ENCODE data around the gene MIEN1. TPM values are rescaled to one million over a fixed set of nuclear protein-coding genes. Genes with fewer than 3 reads are reported as not detected.

MIEN1 gene
- total RNA-seq, 1 donor from 2014 or later, result 38.9 TPM

- H3K9me3 Mint-ChIP-seq (ENCODE audit: unreplicated experiment), result peaks cover 15% of the 10 kb centered on the region
- H3K36me3 ChIP-seq (ENCODE audit: insufficient read depth, low read length), result no peaks in the 10 kb centered on the region
- H3K27ac ChIP-seq (ENCODE audit: low read depth, low read length), result no peak overlapping the region
- no peaks in the 10 kb centered on the region for H3K79me2 ChIP-seq (ENCODE audit: insufficient read depth, low read length)
- peaks cover 35% of the 10 kb centered on the region for H3K4me1 Mint-ChIP-seq (ENCODE audit: low read depth, unreplicated experiment)
- peaks cover 19% of the 10 kb centered on the region for H3K4me1 ChIP-seq (ENCODE audit: insufficient read depth, low read length)
- no peak overlapping the region for H3K27ac Mint-ChIP-seq (ENCODE audit: unreplicated experiment)
- peaks cover 17% of the 10 kb centered on the region for H3K27me3 ChIP-seq (ENCODE audit: insufficient read depth, low read length)
- no peak overlapping the region for H3K4me3 Mint-ChIP-seq (ENCODE audit: unreplicated experiment)
- H3K4me3 ChIP-seq (ENCODE audit: insufficient read depth, low read depth, low read length), result no peak overlapping the region
- DNase-seq (ENCODE audit: low read depth) (no peak), FAIRE-seq (no peak)
- no peak overlapping the region for H3K4me2 ChIP-seq (ENCODE audit: low read length)
- peaks cover 7% of the 10 kb centered on the region for H3K36me3 Mint-ChIP-seq (ENCODE audit: low read depth, unreplicated experiment)
- H3K27me3 Mint-ChIP-seq (ENCODE audit: low read depth, unreplicated experiment), result peaks cover 10% of the 10 kb centered on the region
- H3K9ac ChIP-seq (ENCODE audit: low read length), result no peak overlapping the region
- no peak for TF ChIP-seq CTCF (IDR thresholded peaks at IDR 0.05; ENCODE audit: insufficient read depth, low read depth, low read length)
- TF ChIP-seq EZH2 (IDR thresholded peaks at IDR 0.05; ENCODE audit: insufficient read depth, low read length), result no peak
- H4K20me1 ChIP-seq (ENCODE audit: insufficient read depth, low read length), result no peaks in the 10 kb centered on the region
- H2AFZ ChIP-seq (ENCODE audit: low read depth, low read length), result no peak overlapping the region
- H3K9me3 ChIP-seq (ENCODE audit: insufficient read depth, low read depth, low read length), result no peaks in the 10 kb centered on the region
These were observed 31.6 kb upstream of the MIEN1 start for GRCh38 chr17:39761861-39762496.

DNA sequence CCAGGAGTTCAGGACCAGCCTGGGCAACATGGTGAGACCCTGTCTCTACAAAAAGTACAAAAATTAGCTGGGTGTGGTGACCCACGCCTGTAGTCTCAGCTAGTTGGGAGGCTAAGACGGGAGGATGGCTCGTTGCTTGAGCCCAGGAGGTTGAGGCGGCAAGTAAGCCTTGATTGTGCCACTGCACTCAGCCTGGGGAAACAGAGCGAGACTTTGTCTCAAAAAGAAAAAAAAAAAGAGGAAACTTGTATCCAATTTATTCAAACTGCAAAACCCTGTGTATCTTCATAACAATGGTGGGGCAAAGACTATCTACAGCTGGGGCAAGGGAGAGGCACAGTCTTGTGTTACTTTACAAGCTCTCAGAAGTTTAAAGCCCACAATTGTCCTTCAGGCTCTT lies 28.9 kb upstream of the MIEN1 start:
- DNase-seq (ENCODE audit: low read depth), result no peak
- H3K79me2 ChIP-seq (ENCODE audit: insufficient read depth, low read length), result no peaks in the 10 kb centered on the region
- H3K27ac Mint-ChIP-seq (ENCODE audit: unreplicated experiment), result peak overlapping the region; percentile 93
- peaks cover 19% of the 10 kb centered on the region for H3K4me1 ChIP-seq (ENCODE audit: insufficient read depth, low read length)
- no peak overlapping the region for H3K4me2 ChIP-seq (ENCODE audit: low read length)
- no peak overlapping the region for H3K27ac ChIP-seq (ENCODE audit: low read depth, low read length)
- H2AFZ ChIP-seq (ENCODE audit: low read depth, low read length), result no peak overlapping the region
- H3K36me3 Mint-ChIP-seq (ENCODE audit: low read depth, unreplicated experiment), result no peaks in the 10 kb centered on the region
- H3K9me3 Mint-ChIP-seq (ENCODE audit: unreplicated experiment), result peaks cover 2% of the 10 kb centered on the region
- TF ChIP-seq EZH2 (IDR thresholded peaks at IDR 0.05; ENCODE audit: insufficient read depth, low read length) (no peak), CTCF (IDR thresholded peaks at IDR 0.05; ENCODE audit: insufficient read depth, low read depth, low read length) (no peak)
- no peaks in the 10 kb centered on the region for H3K36me3 ChIP-seq (ENCODE audit: insufficient read depth, low read length)
- no peak overlapping the region for H3K4me3 ChIP-seq (ENCODE audit: insufficient read depth, low read depth, low read length)
- no peak overlapping the region for H3K9ac ChIP-seq (ENCODE audit: low read length)
- H4K20me1 ChIP-seq (ENCODE audit: insufficient read depth, low read length), result no peaks in the 10 kb centered on the region
- no peaks in the 10 kb centered on the region for H3K27me3 ChIP-seq (ENCODE audit: insufficient read depth, low read length)
- no peaks in the 10 kb centered on the region for H3K27me3 Mint-ChIP-seq (ENCODE audit: low read depth, unreplicated experiment)
- FAIRE-seq, result no peak
- peaks cover 53% of the 10 kb centered on the region for H3K4me1 Mint-ChIP-seq (ENCODE audit: low read depth, unreplicated experiment)
- H3K4me3 Mint-ChIP-seq (ENCODE audit: unreplicated experiment), result no peak overlapping the region
- no peaks in the 10 kb centered on the region for H3K9me3 ChIP-seq (ENCODE audit: insufficient read depth, low read depth, low read length)
